Adipocyte (in vitro differentiated cells): ENCODE results near the gene TRIP12.

Experiments used
- DNase-seq: peaks from one replicate; pipeline ENCODE4 v3.0.0-alpha.2; 2015; ENCODE audit warnings: low read depth
- H3K27me3 ChIP-seq: replicated peaks from 2 replicates; pipeline ENCODE4 v1.7.0; 2013; ENCODE audit warnings: mild to moderate bottlenecking, low read length, moderate library complexity; ENCODE audit not compliant: control insufficient read depth, insufficient read depth
- H3K36me3 ChIP-seq: 2 replicates; pipeline ENCODE4 v1.7.0; 2013; ENCODE audit warnings: low read length, mild to moderate bottlenecking, moderate library complexity; ENCODE audit not compliant: control insufficient read depth, insufficient read depth, severe bottlenecking
- H3K4me1 ChIP-seq: 2 replicates; pipeline ENCODE4 v1.7.0; 2013; ENCODE audit warnings: mild to moderate bottlenecking, low read length, moderate library complexity; ENCODE audit not compliant: control insufficient read depth, insufficient read depth
- H3K4me3 ChIP-seq: 2 replicates; pipeline ENCODE4 v1.7.0; 2013; ENCODE audit warnings: mild to moderate bottlenecking, low read length, moderate library complexity
- H3K9ac ChIP-seq: 2 replicates; pipeline ENCODE4 v1.7.0; 2013; ENCODE audit warnings: mild to moderate bottlenecking, low read length, moderate library complexity
- H3K9me3 ChIP-seq: 2 replicates; pipeline ENCODE4 v1.7.0; 2013; ENCODE audit warnings: mild to moderate bottlenecking, low read length, moderate library complexity; ENCODE audit not compliant: control insufficient read depth

TRIP12 gene

GRCh38 chr2:229873123-229873581, 48.7 kb downstream of the TRIP12 start:
- Histone ChIP-seq H3K4me3 (no peak overlapping the region), H3K27me3 (no peaks in the 10 kb centered on the region), H3K9me3 (no peaks in the 10 kb centered on the region), H3K4me1 (peaks cover 28% of the 10 kb centered on the region), H3K9ac (no peak overlapping the region), H3K36me3 (peaks cover 43% of the 10 kb centered on the region)
- DNase-seq, result no peak

DNA sequence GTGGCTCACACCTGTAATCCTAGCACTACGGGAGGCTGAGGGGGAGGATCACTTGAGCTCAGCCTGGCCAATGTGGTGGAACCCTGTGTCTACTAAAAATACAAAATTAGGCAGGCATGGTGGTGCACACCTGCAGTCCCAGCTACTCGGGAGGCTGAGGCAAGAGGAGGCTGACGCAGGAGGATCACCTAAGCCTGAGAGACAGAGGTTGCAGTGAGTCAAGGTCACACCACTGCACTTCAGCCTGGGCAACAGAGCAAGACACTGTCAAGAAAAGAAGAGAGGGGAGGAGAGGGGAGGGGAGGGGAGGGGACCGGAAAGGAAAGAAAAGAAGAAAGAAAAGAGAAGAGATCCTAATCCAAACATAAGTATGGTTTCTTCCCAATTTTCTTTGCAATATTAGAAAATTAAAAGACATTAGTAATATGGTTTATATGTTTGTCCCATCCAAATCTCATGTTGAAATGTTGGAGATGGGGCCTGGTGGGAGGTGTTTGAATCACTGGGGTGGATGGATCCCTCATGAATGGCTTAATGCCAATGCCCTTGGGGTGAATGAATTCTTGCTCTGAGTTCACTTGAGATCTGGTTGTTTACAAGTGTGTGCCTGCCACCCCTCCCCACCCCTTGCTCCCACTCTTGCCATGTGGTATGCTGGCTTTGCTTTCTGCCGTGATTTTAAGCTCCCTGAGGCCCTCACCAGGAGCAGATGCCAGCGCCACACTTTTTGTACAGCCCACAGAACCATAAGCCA, 50.7 kb downstream of the TRIP12 start:
- H3K36me3 ChIP-seq, result peaks cover 28% of the 10 kb centered on the region

DNA sequence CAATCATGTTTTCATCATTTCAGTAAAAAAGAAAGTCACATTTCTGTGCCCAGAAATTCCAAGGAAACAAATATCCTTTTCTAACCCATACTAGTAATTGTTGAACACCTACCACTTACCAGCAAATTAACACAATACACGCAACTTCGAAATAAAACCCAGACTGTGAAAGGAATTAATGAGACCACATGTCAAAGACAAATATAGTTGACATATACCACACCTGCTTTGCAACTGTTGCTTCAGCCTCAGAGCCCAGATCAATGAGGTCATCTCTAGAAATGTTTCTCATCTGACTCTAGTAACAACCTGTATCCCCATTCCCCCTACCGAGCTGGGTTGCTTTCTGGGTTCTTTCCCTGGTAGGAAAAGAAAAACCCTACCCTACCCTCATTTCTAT, 52.6 kb downstream of the TRIP12 start:
- H3K36me3 ChIP-seq, result peaks cover 31% of the 10 kb centered on the region
- peaks cover 26% of the 10 kb centered on the region for H3K4me1 ChIP-seq
- H3K9me3 ChIP-seq, result no peaks in the 10 kb centered on the region
- no peak overlapping the region for H3K9ac ChIP-seq
- no peak for DNase-seq
- H3K4me3 ChIP-seq, result no peak overlapping the region
- H3K27me3 ChIP-seq, result no peaks in the 10 kb centered on the region

More for the DNA sequence above, 50.7 kb downstream of the TRIP12 start:
- DNase-seq, result peak; percentile 39
- Histone ChIP-seq H3K9me3 (no peaks in the 10 kb centered on the region), H3K4me1 (peaks cover 28% of the 10 kb centered on the region), H3K9ac (no peak overlapping the region), H3K4me3 (no peak overlapping the region), H3K27me3 (no peaks in the 10 kb centered on the region)

- H3K4me3 ChIP-seq, result no peak overlapping the region
- no peaks in the 10 kb centered on the region for H3K9me3 ChIP-seq
- H3K9ac ChIP-seq, result no peak overlapping the region
- H3K4me1 ChIP-seq, result peaks cover 27% of the 10 kb centered on the region
- no peak for DNase-seq
- H3K27me3 ChIP-seq, result no peaks in the 10 kb centered on the region
- peaks cover 31% of the 10 kb centered on the region for H3K36me3 ChIP-seq
These were observed 53.0 kb downstream of the TRIP12 start for GRCh38 chr2:229868794-229869193.

- DNase-seq, result no peak
- no peak overlapping the region for H3K4me3 ChIP-seq
- H3K9ac ChIP-seq, result no peak overlapping the region
- no peaks in the 10 kb centered on the region for H3K27me3 ChIP-seq
- H3K4me1 ChIP-seq, result peaks cover 33% of the 10 kb centered on the region
- no peaks in the 10 kb centered on the region for H3K9me3 ChIP-seq
- peaks cover 24% of the 10 kb centered on the region for H3K36me3 ChIP-seq
These were observed 56.8 kb downstream of the TRIP12 start for GRCh38 chr2:229865033-229865432.

- Histone ChIP-seq H3K27me3 (no peaks in the 10 kb centered on the region), H3K36me3 (peaks cover 36% of the 10 kb centered on the region), H3K9me3 (no peaks in the 10 kb centered on the region), H3K9ac (no peak overlapping the region), H3K4me1 (peaks cover 21% of the 10 kb centered on the region), H3K4me3 (no peak overlapping the region)
- peak; percentile 28 for DNase-seq
These were observed 60.4 kb downstream of the TRIP12 start for GRCh38 chr2:229861431-229861830.

DNA sequence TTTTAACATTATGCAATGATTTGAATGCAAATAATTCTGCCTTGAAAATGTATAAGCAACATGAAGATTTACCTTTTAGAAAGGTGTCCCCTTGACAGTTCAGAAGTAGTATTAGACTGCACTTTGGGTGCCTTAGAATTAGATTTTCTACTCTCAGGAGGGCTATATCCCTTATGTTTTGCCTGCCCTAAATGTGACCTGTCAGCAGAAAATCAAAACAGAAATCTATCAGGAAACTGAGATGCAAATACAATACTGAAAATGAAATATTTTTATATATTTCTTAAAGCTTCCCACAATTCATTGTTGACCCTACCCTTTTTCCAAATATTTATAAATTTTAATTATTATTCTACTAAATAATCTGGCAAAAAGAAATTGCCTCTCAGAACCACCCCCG, 61.5 kb downstream of the TRIP12 start:
- Histone ChIP-seq H3K4me3 (no peak overlapping the region), H3K9ac (no peak overlapping the region), H3K4me1 (peaks cover 21% of the 10 kb centered on the region), H3K27me3 (no peaks in the 10 kb centered on the region), H3K9me3 (no peaks in the 10 kb centered on the region), H3K36me3 (peaks cover 40% of the 10 kb centered on the region)
- no peak for DNase-seq

DNA sequence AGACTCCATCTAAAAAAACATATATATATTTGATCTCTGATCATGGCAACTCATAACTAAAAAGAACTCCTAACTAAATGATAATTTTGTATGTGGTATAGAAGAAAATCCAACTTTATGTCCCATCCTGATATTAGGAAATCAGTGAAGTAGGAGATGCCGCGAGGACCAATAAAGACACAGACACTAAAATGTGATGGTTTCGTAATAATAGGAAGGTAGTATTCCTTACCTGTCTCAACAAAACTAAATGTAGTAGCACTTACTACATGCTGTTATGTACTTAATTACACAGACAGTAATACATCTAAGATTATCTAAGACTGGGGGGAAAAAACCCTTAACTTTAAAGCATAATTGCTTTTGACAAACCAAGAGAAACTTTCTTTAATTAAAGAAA, 63.5 kb downstream of the TRIP12 start:
- no peaks in the 10 kb centered on the region for H3K27me3 ChIP-seq
- no peak for DNase-seq
- no peak overlapping the region for H3K4me3 ChIP-seq
- no peaks in the 10 kb centered on the region for H3K9me3 ChIP-seq
- peaks cover 12% of the 10 kb centered on the region for H3K4me1 ChIP-seq
- no peak overlapping the region for H3K9ac ChIP-seq
- H3K36me3 ChIP-seq, result peaks cover 59% of the 10 kb centered on the region

DNA sequence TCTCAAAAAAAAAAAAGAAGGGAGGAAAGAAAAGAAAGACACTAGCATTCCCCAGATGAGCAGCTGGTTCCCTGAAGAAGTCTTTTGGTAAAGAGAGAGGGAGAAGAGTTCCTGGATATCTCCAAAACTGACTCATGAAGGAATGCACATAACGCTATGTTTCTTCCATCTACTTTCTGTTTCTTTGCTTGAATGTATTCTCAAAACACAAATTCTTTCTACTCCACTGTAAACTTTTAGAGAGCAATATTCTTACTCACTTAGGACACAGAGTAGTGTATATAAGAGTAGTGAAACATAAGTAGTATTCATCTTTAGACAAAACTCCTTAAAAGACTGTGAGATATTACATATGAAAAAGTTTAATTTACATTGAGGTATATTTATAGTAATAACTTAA, 64.2 kb downstream of the TRIP12 start:
- peak; percentile 37 for DNase-seq
- Histone ChIP-seq H3K4me1 (peaks cover 16% of the 10 kb centered on the region), H3K9ac (no peak overlapping the region), H3K36me3 (peaks cover 63% of the 10 kb centered on the region), H3K4me3 (no peak overlapping the region), H3K9me3 (no peaks in the 10 kb centered on the region), H3K27me3 (no peaks in the 10 kb centered on the region)

GRCh38 chr2:229856413-229856812, 65.4 kb downstream of the TRIP12 start:
- Histone ChIP-seq H3K9me3 (no peaks in the 10 kb centered on the region), H3K27me3 (no peaks in the 10 kb centered on the region), H3K36me3 (peaks cover 65% of the 10 kb centered on the region), H3K9ac (no peak overlapping the region), H3K4me1 (peaks cover 15% of the 10 kb centered on the region), H3K4me3 (no peak overlapping the region)
- DNase-seq, result peak; percentile 15

- DNase-seq, result no peak
- Histone ChIP-seq H3K9ac (no peak overlapping the region), H3K9me3 (no peaks in the 10 kb centered on the region), H3K4me3 (no peak overlapping the region), H3K36me3 (peaks cover 71% of the 10 kb centered on the region), H3K4me1 (peaks cover 7% of the 10 kb centered on the region), H3K27me3 (no peaks in the 10 kb centered on the region)
These were observed 66.7 kb downstream of the TRIP12 start for GRCh38 chr2:229855116-229855515.

DNA sequence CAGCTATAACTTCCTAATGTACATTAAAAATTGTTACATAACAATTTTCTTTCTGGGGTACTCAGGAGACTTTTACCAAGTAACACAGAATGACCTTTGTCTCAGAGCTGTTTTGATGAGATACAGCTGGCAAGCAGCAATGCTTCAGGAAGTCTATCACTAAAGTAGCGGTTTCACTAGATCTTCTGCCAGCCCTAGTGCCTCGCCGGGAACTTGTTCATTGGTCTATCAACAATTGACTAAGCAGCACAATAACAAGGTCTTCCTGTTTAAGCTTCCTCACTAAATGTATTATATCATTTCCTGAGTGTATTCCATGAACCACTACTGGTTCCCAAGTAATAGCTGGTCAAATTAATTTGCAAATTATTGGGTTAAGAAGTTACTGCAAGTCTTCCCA, 69.2 kb downstream of the TRIP12 start:
- H3K36me3 ChIP-seq, result peaks cover 63% of the 10 kb centered on the region
- no peaks in the 10 kb centered on the region for H3K9me3 ChIP-seq
- DNase-seq, result no peak
- H3K4me1 ChIP-seq, result peaks cover 7% of the 10 kb centered on the region
- H3K4me3 ChIP-seq, result peak overlapping the region; percentile 37
- no peak overlapping the region for H3K9ac ChIP-seq
- H3K27me3 ChIP-seq, result no peaks in the 10 kb centered on the region
